Endodermal cell (in vitro differentiated cells): ENCODE measurements around the gene ZNF865. TPM values are rescaled to one million over a fixed set of nuclear protein-coding genes. Genes with fewer than 3 reads are reported as not detected.

Experiments
- DNase-seq: peaks from one replicate; pipeline ENCODE4 v3.0.0-alpha.2; 2017
- H3K27ac ChIP-seq: 2 replicates; pipeline ENCODE4 v1.5.1; 2013; ENCODE audit warnings: mild to moderate bottlenecking, low read depth, low read length, moderate library complexity
- H3K27me3 ChIP-seq: 2 replicates; pipeline ENCODE4 v1.6.1; 2013; ENCODE audit warnings: mild to moderate bottlenecking, low read length, moderate library complexity; ENCODE audit not compliant: insufficient read depth, control insufficient read depth, poor library complexity, severe bottlenecking
- H3K36me3 ChIP-seq: 2 replicates; pipeline ENCODE4 v1.7.0; 2013; ENCODE audit warnings: mild to moderate bottlenecking, low read length, moderate library complexity; ENCODE audit not compliant: control insufficient read depth, insufficient read depth
- H3K4me1 ChIP-seq: one replicate; pipeline ENCODE4 v1.7.0; 2013; ENCODE audit warnings: low read length; ENCODE audit not compliant: control insufficient read depth, insufficient read depth
- H3K4me3 ChIP-seq: 2 replicates; pipeline ENCODE4 v1.5.1; 2013; ENCODE audit warnings: mild to moderate bottlenecking, low read length, moderate library complexity
- H3K9ac ChIP-seq: 2 replicates; pipeline ENCODE4 v1.6.1; 2013; ENCODE audit warnings: mild to moderate bottlenecking, low read length, moderate library complexity; ENCODE audit not compliant: poor library complexity, severe bottlenecking; ENCODE audit errors: extremely low read depth
- H3K9me3 ChIP-seq: 2 replicates; pipeline ENCODE4 v1.6.1; 2013; ENCODE audit warnings: mild to moderate bottlenecking, low read length, moderate library complexity; ENCODE audit not compliant: control insufficient read depth
- H3K27ac Mint-ChIP-seq: 2 replicates; pipeline ENCODE4 v1.8.0; 2020; ENCODE audit warnings: mixed read lengths
- H3K27me3 Mint-ChIP-seq: 2 replicates; pipeline ENCODE4 v1.8.0; 2021; ENCODE audit warnings: mild to moderate bottlenecking, mixed read lengths; ENCODE audit not compliant: insufficient read depth
- H3K36me3 Mint-ChIP-seq: 2 replicates; pipeline ENCODE4 v1.8.0; 2020; ENCODE audit warnings: low read depth, mixed read lengths
- H3K4me1 Mint-ChIP-seq: 2 replicates; pipeline ENCODE4 v1.8.0; 2020; ENCODE audit warnings: mixed read lengths
- H3K4me3 Mint-ChIP-seq: 2 replicates; pipeline ENCODE4 v1.8.0; 2020; ENCODE audit warnings: mild to moderate bottlenecking, moderate library complexity, mixed read lengths
- H3K9me3 Mint-ChIP-seq: 2 replicates; pipeline ENCODE4 v1.8.0; 2020; ENCODE audit warnings: mild to moderate bottlenecking, mixed read lengths
- WGBS, 2 experiments: methylation state at CpG; one replicate each; pipeline versions ENCODE4 v1.1.5 to v1.1.7; 2013; ENCODE audit warnings: missing lambda C conversion rate in 2 of 2, mixed read lengths in 1 of 2; ENCODE audit not compliant: insufficient coverage in 1 of 2, insufficient read length in 1 of 2; 5-methylcytosine and 5-hydroxymethylcytosine counted together
- total RNA-seq, 2 donors: library from RNA; stranded (reverse); fragmentation: NEBNext Ultra II Directional in 1 of 2; extraction: Animal tissue kit (Norgen Biotek cat#: 25700) in 1 of 2; gene quantifications; 2 replicates in 1 of 2; 3 replicates in 1 of 2; pipeline ENCODE4 v1.2.1, GENCODE V29; 2021
- TF ChIP-seq, protein P1 (sequence below): fragments of 200-600 bp; sonication (generic); conservative IDR thresholded peaks from 2 replicates; pipeline ENCODE4 v1.5.0; 2021; ENCODE audit warnings: antibody characterized with exemption, mild to moderate bottlenecking

Gene ZNF865
- total RNA-seq, 2 donors from 2014 or later = 14.5 to 14.9 TPM

DNA sequence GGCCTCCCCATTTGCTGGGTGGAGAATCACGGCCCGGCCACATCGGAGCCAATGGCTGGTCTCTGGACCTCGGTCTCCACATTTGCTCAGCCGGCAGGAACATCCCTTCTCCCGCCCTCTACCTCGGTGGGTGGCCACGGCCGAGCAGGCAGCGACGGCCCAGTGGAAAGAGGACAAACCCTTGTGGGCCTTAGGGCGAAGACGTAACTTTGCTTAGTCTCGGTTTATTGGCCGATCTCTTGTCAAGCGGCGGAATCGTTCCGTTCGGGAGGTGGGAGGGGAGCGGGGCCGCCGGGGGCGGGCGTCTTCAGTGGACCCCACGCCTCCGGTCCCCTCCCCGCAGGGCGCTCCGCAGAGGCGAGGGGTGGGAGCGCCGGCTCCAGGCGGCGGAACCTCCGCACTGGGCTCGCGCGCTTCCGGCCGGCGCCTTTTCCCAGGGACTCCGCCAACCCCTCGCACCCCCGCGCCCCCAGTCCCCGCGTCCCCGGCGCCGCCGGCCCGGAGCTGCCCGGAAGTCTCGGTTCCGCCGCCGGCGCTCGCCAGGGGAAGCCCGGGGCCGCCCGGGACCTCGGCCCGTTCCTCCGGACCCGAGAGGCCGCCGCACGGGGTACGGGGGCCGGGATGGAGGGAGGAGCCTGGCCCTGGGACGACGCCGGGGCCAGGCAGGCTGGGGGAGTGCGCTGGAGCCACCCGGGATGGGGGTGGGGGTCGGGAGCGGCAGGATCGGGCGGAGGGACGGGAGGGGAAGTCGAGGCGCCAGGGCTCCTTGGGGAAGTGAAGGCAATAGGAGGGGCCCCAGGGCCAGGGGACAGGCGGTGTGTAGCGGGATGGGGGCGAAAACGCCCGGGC is 35.4 kb downstream of the ZNF865 start, which contains the start of gene ZNF580:
Gene ZNF580, plus strand, starts transcription at position 426 of the 849 bp plus-strand sequence. CDS start 1,507 bp downstream, outside the sequence.
- Mint-ChIP-seq H3K27ac (peak within 1 kb of the TSS; percentile 83), H3K27me3 (no peaks in the 10 kb centered on the region), H3K9me3 (peaks cover 5% of the 10 kb centered on the region), H3K4me1 (peaks cover 21% of the 10 kb centered on the region), H3K36me3 (peaks cover 28% of the 10 kb centered on the region), H3K4me3 (peak within 1 kb of the TSS; percentile 90)
- Histone ChIP-seq H3K9me3 (no peaks in the 10 kb centered on the region), H3K36me3 (peaks cover 14% of the 10 kb centered on the region), H3K27ac (peak within 1 kb of the TSS; percentile 3), H3K27me3 (no peaks in the 10 kb centered on the region), H3K4me1 (peaks cover 7% of the 10 kb centered on the region), H3K9ac (peak within 1 kb of the TSS; percentile 55), H3K4me3 (peak within 1 kb of the TSS; percentile 92)
- TF ChIP-seq, protein P1, sequence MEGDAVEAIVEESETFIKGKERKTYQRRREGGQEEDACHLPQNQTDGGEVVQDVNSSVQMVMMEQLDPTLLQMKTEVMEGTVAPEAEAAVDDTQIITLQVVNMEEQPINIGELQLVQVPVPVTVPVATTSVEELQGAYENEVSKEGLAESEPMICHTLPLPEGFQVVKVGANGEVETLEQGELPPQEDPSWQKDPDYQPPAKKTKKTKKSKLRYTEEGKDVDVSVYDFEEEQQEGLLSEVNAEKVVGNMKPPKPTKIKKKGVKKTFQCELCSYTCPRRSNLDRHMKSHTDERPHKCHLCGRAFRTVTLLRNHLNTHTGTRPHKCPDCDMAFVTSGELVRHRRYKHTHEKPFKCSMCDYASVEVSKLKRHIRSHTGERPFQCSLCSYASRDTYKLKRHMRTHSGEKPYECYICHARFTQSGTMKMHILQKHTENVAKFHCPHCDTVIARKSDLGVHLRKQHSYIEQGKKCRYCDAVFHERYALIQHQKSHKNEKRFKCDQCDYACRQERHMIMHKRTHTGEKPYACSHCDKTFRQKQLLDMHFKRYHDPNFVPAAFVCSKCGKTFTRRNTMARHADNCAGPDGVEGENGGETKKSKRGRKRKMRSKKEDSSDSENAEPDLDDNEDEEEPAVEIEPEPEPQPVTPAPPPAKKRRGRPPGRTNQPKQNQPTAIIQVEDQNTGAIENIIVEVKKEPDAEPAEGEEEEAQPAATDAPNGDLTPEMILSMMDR = no peak
- 3 to 7% methylated on average over 16 to 89 of the region's 89 CpGs for WGBS, 2 experiments
- peak; percentile 86 for DNase-seq

DNA sequence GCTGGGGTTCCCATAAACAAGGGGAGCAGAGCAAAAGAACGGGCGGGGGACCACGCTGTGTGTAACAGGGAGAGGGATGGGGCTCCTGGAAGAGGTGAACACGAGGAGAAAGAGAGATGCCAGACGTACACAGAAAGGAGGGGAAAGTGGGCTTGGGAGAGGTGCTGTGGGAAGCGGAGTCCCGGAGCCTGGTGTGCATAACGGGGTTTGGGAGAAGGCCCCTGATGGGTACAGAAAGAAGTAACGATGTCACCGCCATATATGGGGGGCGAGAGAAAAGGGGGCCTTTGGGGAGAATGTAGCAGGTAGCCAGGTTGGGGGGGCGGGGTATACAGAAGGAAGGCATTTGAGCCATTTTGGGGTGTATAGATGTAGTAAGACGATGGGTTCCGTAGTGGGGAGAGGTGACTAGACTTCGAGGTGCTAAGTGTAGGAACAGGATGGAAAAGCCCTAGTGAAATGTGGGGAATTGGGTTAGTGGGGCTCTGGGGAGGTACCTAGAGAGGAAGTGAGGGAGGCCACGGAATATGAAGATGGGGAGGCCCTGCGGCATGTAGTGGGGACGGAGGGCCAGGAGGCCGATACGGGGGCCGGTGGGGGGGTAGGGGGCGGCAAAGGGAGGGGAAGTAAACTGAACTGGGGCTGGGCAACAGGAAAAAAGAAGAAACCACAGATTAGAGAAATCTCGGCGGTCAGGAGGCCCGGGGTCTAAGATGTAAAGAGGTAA is 36.1 kb downstream of the ZNF865 start:
- Mint-ChIP-seq H3K9me3 (peaks cover 5% of the 10 kb centered on the region), H3K4me3 (peak overlapping the region; percentile 90), H3K4me1 (peaks cover 13% of the 10 kb centered on the region), H3K36me3 (peaks cover 29% of the 10 kb centered on the region), H3K27me3 (no peaks in the 10 kb centered on the region), H3K27ac (peak overlapping the region; percentile 65)
- Histone ChIP-seq H3K27ac (peak overlapping the region; percentile 3), H3K4me1 (peaks cover 7% of the 10 kb centered on the region), H3K27me3 (no peaks in the 10 kb centered on the region), H3K4me3 (peak overlapping the region; percentile 92), H3K9ac (peak overlapping the region; percentile 55), H3K9me3 (no peaks in the 10 kb centered on the region), H3K36me3 (peaks cover 14% of the 10 kb centered on the region)
- no peak for DNase-seq
- TF ChIP-seq, protein P1 = no peak
- WGBS, 2 experiments = 1 to 7% methylated on average over 9 to 25 of the region's 25 CpGs

DNA sequence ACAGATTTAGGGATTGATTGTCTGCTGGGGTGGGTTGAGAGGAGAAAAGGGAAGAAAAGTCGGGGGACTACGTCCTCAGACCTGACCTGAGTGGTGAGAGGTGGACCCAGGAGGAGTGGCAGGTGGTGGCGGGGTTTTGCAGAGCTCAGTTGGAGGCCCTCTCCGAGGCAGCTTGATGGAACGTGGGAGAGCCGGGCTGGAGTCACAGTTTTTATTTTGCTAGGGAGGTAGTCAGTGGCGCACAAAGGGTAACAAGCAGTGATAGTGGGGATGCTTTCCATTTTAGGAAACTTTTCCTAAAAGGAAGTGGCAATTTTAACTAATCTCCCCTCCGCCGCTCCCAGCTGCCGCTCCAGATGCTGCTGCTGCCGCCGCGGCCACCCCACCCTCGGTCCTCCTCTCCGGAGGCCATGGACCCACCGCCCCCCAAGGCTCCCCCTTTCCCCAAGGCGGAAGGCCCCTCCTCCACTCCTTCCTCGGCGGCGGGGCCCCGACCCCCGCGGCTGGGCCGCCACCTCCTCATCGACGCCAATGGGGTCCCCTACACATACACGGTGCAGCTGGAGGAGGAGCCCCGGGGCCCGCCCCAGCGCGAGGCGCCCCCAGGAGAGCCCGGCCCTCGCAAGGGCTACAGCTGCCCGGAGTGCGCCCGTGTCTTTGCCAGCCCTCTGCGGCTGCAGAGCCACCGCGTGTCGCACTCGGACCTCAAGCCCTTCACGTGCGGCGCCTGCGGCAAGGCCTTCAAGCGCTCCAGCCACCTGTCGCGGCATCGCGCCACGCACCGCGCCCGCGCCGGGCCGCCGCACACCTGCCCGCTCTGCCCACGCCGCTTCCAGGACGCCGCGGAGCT is 36.9 kb downstream of the ZNF865 start:
- H3K4me3 ChIP-seq = peak overlapping the region; percentile 92
- Mint-ChIP-seq H3K27ac (peak overlapping the region; percentile 88), H3K27me3 (no peaks in the 10 kb centered on the region), H3K4me1 (peaks cover 16% of the 10 kb centered on the region), H3K4me3 (peak overlapping the region; percentile 90), H3K36me3 (peaks cover 34% of the 10 kb centered on the region), H3K9me3 (peaks cover 5% of the 10 kb centered on the region)
- TF ChIP-seq, protein P1 = no peak
- H3K27ac ChIP-seq = no peak overlapping the region
- H3K9ac ChIP-seq = peak overlapping the region; percentile 55
- peak; percentile 69 for DNase-seq
- H3K27me3 ChIP-seq = no peaks in the 10 kb centered on the region
- H3K9me3 ChIP-seq = no peaks in the 10 kb centered on the region
- WGBS, 2 experiments = 2 to 4% methylated on average over 9 to 65 of the region's 65 CpGs
- peaks cover 14% of the 10 kb centered on the region for H3K36me3 ChIP-seq
- peaks cover 11% of the 10 kb centered on the region for H3K4me1 ChIP-seq
